Heart left ventricle (tissue), 13 donors: ENCODE data around the gene OCIAD1.

ENCODE experiments used
- CTCF ChIP-seq, 12 donors: fragments of 200-600 bp; sonication (generic) in 4 of 12; IDR thresholded peaks; one replicate each; pipeline versions ENCODE4 v1.5.0 to v1.8.0; 2018 to 2022; ENCODE audit warnings: antibody characterized with exemption in 12 of 12, mild to moderate bottlenecking in 5 of 12
- POLR2A ChIP-seq, 2 donors: fragments of 450-650 bp; IDR thresholded peaks; one replicate each; pipeline ENCODE4 v1.6.1; 2017; ENCODE audit warnings: antibody characterized with exemption in 2 of 2, mild to moderate bottlenecking in 2 of 2, moderate library complexity in 2 of 2
- donor health status: ischemic (EF 13 %, LVEDD 7.1; RV severe dilation, severe dysfunction).
- donor health status: DM: no; HTN: yes; CAD: no.
- donor health status: DM: no; HTN: no; CAD: no.
- donor health status: ischemic (EF 25% LVEDD 6.9; RV normal size, moderate dysfunction).
- donor health status: ischemic (EF 25% LVEDD 5.7; RV mildly dilated, moderate dysfunction).
- donor health status: ischemic (EF 35%, LVEDD 5.7; RV mildly dilated, moderate dysfunction).
- donor health status: nonischemic (EF 11% LVEDD 7.7; RV severe dilation, severe dysfunction).
- donor health status: DM: yes; HTN: yes; CAD: no.
- donor health status: PGD.
- donor health status: ischemic (EF 29% LVEDD 5.4; RV normal size, mild dysfunction).
- donor health status: nonischemic (EF 23%, LVEDD 6.1; RV moderate dilation, normal function).

- no peak for TF ChIP-seq CTCF (IDR thresholded peaks at IDR 0.05)
- TF ChIP-seq POLR2A (IDR thresholded peaks at IDR 0.05): no peak
Measured at GRCh38 chr4:48781968-48782367, 48.9 kb upstream of the OCIAD1 start.
